Psoas muscle (tissue), 8 donors: ENCODE data around the gene AMOT. TPM values are rescaled to one million over a fixed set of nuclear protein-coding genes. Genes with fewer than 3 reads are reported as not detected.

Source experiments
- ATAC-seq, 4 donors: fragments of 200-7000 bp; cut with Tn5 transposase; one replicate each; pipeline ENCODE4 v1.9.1; 2020; ENCODE audit warnings: moderate library complexity in 3 of 4, mild to moderate bottlenecking in 2 of 4
- DNase-seq, 2 donors: peaks; one replicate each; pipeline ENCODE4 v3.0.0-alpha.2; 2020
- H3K27ac ChIP-seq: fragments of 200-600 bp; one replicate; pipeline ENCODE4 v1.8.0; 2022
- H3K27me3 ChIP-seq, 3 donors: fragments of 200-600 bp in 1 of 3; one replicate each; pipeline versions ENCODE4 v1.6.1 to v1.8.0; 2013 to 2022; ENCODE audit warnings: low read length in 2 of 3, mild to moderate bottlenecking in 2 of 3, moderate library complexity in 1 of 3; ENCODE audit not compliant: insufficient read depth in 3 of 3
- H3K36me3 ChIP-seq, 2 donors: fragments of 200-600 bp in 1 of 2; one replicate each; pipeline versions ENCODE4 v1.6.1 to v1.8.0; 2013 to 2022; ENCODE audit warnings: low read depth in 1 of 2, mild to moderate bottlenecking in 1 of 2, moderate library complexity in 1 of 2; ENCODE audit not compliant: insufficient read depth in 1 of 2
- H3K4me1 ChIP-seq: fragments of 200-600 bp; one replicate; pipeline ENCODE4 v1.8.0; 2022
- H3K4me3 ChIP-seq: fragments of 200-600 bp; one replicate; pipeline ENCODE4 v1.8.0; 2022; ENCODE audit warnings: mild to moderate bottlenecking
- H3K9me3 ChIP-seq: fragments of 200-600 bp; one replicate; pipeline ENCODE4 v1.8.0; 2022
- WGBS, 3 donors: extraction: QIAGEN DNeasy Blood & Tissue Kit; methylation state at CpG; one replicate each; pipeline versions ENCODE4 v1.1.6 to v1.1.7; 2013; 5-methylcytosine and 5-hydroxymethylcytosine counted together
- intact Hi-C, 2 donors: fragments of 100-400 bp; cut with DNase I; formaldehyde crosslinking; loops; one replicate each; pipeline versions ENCODE4 v1.11.0 to v1.14.2; 2022
- polyA plus RNA-seq, 3 donors: library from polyadenylated mRNA; stranded (reverse); fragments of 200-250 nt; gene quantifications; one replicate each; pipeline ENCODE4 v1.2.3, GENCODE V29; 2013
- total RNA-seq, 4 donors: library from RNA; stranded (reverse); fragmentation: NEBNext Ultra II Directional in 2 of 4; extraction: Animal tissue kit (Norgen Biotek cat#: 25700) in 2 of 4; gene quantifications; one replicate each; pipeline versions ENCODE4 v1.2.1 to v1.2.4, GENCODE V29; 2021 to 2023
- TF ChIP-seq, protein P1 (sequence below): fragments of 200-600 bp; IDR thresholded peaks from one replicate; pipeline ENCODE4 v1.8.0; 2022; ENCODE audit warnings: antibody characterized with exemption
- donor health status: healthy with polysubstance abuse.
- donor health status: DM: no; HTN: no; CAD: no; lungs with moderate emphysema.
- donor health status: Bipolar disorder and iron deficiency.
- donor health status: healthy.
- donor health status: DM: yes; HTN: yes; CAD: no.
- donor health status: DM: no; HTN: no; CAD: no.
- donor health status: DM: no; HTN: no; CAD: no.
- donor health status: DM: yes; HTN: yes; CAD: no.

The AMOT gene
- total and polyA plus RNA-seq, 7 donors: 2.5 to 148 (median 72.6) TPM

DNA sequence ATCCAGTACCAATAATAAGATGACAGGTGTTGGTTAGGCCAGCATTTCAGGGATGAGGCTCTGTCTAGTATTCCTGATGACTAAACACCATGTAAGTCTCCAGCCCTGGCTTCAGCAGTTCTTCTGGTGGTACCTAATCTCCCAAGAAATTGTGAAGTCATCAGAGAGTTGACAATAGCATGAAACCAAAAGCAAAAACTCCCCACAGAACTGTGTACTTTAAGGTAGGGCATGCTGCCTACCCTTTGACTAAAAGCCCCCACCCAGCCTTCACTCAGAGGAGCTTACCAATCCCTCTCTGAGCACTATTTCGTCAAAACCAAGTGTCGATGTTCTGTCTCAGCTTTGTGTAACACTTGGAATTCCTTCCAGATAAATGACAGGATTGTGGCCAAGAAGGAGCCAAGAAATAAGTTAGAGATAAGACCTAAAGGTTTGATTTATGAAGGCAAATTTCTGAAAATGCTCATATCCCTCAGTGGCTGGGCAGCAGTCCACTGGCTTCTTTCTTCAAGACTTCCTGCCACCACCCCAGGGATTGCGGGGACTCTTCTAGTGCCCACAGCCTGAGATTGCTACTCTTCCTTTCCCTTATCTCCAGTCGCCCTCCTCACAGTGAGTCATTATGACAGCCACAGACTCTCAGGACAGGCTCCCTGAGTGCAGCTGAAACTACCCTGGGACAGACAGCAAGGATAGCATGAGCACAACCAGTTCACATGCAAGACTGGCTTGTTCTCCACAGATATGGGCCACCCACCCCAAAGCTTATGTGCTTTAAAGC is 93.6 kb downstream of the AMOT start:
- no peak overlapping the region for H3K27ac ChIP-seq
- no peak for DNase-seq
- peaks cover 0 to 7% (median 0%) of the 10 kb centered on the region in 3 donors for H3K27me3 ChIP-seq
- no peak for ATAC-seq
- no peaks in the 10 kb centered on the region for H3K36me3 ChIP-seq
- TF ChIP-seq, protein P1, sequence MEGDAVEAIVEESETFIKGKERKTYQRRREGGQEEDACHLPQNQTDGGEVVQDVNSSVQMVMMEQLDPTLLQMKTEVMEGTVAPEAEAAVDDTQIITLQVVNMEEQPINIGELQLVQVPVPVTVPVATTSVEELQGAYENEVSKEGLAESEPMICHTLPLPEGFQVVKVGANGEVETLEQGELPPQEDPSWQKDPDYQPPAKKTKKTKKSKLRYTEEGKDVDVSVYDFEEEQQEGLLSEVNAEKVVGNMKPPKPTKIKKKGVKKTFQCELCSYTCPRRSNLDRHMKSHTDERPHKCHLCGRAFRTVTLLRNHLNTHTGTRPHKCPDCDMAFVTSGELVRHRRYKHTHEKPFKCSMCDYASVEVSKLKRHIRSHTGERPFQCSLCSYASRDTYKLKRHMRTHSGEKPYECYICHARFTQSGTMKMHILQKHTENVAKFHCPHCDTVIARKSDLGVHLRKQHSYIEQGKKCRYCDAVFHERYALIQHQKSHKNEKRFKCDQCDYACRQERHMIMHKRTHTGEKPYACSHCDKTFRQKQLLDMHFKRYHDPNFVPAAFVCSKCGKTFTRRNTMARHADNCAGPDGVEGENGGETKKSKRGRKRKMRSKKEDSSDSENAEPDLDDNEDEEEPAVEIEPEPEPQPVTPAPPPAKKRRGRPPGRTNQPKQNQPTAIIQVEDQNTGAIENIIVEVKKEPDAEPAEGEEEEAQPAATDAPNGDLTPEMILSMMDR: no peak
- H3K4me1 ChIP-seq: no peaks in the 10 kb centered on the region
- intact Hi-C loops: no loop called here
- H3K4me3 ChIP-seq: no peak overlapping the region
- H3K9me3 ChIP-seq: no peaks in the 10 kb centered on the region
- 82 to 92% (median 88%) methylated on average over 4 of the region's 4 CpGs for WGBS, 3 donors

DNA sequence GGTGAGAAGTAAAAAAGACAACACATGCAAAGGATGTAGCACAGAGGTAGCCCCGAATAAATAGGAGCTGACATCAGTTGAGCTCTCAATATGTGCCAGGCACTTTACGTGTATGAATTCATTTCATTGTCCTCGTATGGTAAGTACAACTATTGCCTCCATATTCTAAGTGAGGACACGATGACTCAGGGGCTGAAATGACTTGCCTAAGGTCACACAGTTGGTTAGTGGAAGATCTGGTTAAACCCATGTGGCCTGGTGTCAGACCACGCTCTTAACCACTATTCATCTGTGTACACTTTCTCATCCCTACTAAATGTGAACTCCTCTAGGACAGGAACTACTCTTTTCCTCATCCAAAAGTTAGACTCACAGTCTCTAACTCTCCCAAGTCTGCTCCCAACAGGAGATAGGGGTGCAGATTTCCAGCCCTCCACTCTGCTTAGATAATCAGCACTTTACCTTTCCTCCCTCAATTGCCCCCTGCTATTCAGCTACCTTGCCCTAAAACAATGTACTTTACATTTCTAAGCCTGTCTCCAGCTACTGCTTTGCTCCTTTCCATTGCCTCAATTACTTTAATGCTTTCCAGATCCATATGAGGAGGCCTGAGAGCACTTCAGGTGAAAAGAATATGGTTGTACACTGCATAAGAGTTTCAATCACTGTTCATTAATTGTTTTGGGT is 102.1 kb downstream of the AMOT start:
- ATAC-seq (no peak), DNase-seq (no peak)
- Histone ChIP-seq H3K9me3 (no peaks in the 10 kb centered on the region), H3K27ac (no peak overlapping the region), H3K4me1 (no peaks in the 10 kb centered on the region), H3K36me3 (no peaks in the 10 kb centered on the region), H3K27me3 (peaks cover 0 to 29% (median 0%) of the 10 kb centered on the region in 3 donors), H3K4me3 (no peak overlapping the region)
- intact Hi-C loops: no loop called here
- WGBS, 3 donors: 62 to 95% (median 94%) methylated on average over 5 of the region's 5 CpGs
- TF ChIP-seq, protein P1: no peak

DNA sequence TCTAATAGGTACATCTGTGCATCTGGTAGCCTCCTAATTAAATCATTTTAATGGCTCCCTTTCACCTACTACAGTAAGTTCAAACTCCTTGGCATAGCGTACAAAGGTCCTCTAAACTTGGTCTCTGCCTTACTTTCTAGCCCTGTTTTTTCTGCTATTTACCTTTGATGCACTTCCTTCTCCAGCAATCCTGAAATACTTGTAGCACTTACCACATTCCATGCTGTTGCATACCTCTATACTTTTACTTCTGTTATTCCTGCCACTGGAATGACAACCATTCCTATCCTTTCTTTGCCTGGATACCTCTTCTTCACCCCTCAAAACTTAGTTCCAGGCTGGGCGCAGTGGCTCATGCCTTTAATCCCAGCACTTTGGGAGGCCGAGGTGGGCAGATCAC is 104.3 kb downstream of the AMOT start:
- no peak for ATAC-seq
- no peak overlapping the region for H3K27ac ChIP-seq
- no peak overlapping the region for H3K4me3 ChIP-seq
- WGBS, 3 donors: 75 to 97% (median 96%) methylated on average over 3 of the region's 3 CpGs
- no peaks in the 10 kb centered on the region for H3K9me3 ChIP-seq
- peaks cover 0 to 28% (median 0%) of the 10 kb centered on the region in 3 donors for H3K27me3 ChIP-seq
- intact Hi-C loops: no loop called here
- H3K36me3 ChIP-seq: no peaks in the 10 kb centered on the region
- TF ChIP-seq, protein P1: no peak
- H3K4me1 ChIP-seq: no peaks in the 10 kb centered on the region
- no peak for DNase-seq

DNA sequence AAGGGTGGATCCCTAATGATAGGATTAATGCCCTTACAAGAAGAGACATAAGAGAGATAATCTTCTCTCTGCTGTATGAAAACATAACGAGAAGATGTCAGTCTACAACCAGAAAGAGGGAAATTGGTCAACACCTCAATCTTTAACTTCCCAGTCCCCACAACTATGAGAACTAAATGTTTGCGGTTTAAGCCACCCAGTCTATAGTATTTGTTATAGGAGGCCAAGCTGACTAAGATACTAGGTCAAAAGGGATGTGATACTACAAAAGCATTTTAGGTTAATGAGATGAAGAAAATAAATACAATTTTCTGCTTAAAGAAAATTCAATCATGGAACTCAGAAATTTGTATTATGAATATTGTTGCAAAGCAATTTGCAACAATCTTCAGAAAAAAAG is 105.5 kb downstream of the AMOT start:
- Histone ChIP-seq H3K4me3 (no peak overlapping the region), H3K27ac (no peak overlapping the region), H3K9me3 (no peaks in the 10 kb centered on the region), H3K4me1 (no peaks in the 10 kb centered on the region), H3K36me3 (no peaks in the 10 kb centered on the region), H3K27me3 (peaks cover 0 to 28% (median 0%) of the 10 kb centered on the region in 3 donors)
- no peak for ATAC-seq
- intact Hi-C loops: no loop called here
- 78 to 97% (median 96%) methylated on average over 2 of the region's 2 CpGs for WGBS, 3 donors
- no peak for DNase-seq
- TF ChIP-seq, protein P1: no peak
